Endodermal cell (in vitro differentiated cells): ENCODE data around the gene ENG. TPM values are rescaled to one million over a fixed set of nuclear protein-coding genes. Genes with fewer than 3 reads are reported as not detected.
A peak's percentile ranks its signal among the peaks of the same experiment; 100 is the strongest.

Experiments
- DNase-seq: peaks from one replicate; pipeline ENCODE4 v3.0.0-alpha.2; 2017
- H3K27ac ChIP-seq: 2 replicates; pipeline ENCODE4 v1.5.1; 2013; ENCODE audit warnings: mild to moderate bottlenecking, low read depth, low read length, moderate library complexity
- H3K27me3 ChIP-seq: 2 replicates; pipeline ENCODE4 v1.6.1; 2013; ENCODE audit warnings: mild to moderate bottlenecking, low read length, moderate library complexity; ENCODE audit not compliant: insufficient read depth, control insufficient read depth, poor library complexity, severe bottlenecking
- H3K36me3 ChIP-seq: 2 replicates; pipeline ENCODE4 v1.7.0; 2013; ENCODE audit warnings: mild to moderate bottlenecking, low read length, moderate library complexity; ENCODE audit not compliant: control insufficient read depth, insufficient read depth
- H3K4me1 ChIP-seq: one replicate; pipeline ENCODE4 v1.7.0; 2013; ENCODE audit warnings: low read length; ENCODE audit not compliant: control insufficient read depth, insufficient read depth
- H3K4me3 ChIP-seq: 2 replicates; pipeline ENCODE4 v1.5.1; 2013; ENCODE audit warnings: mild to moderate bottlenecking, low read length, moderate library complexity
- H3K9ac ChIP-seq: 2 replicates; pipeline ENCODE4 v1.6.1; 2013; ENCODE audit warnings: mild to moderate bottlenecking, low read length, moderate library complexity; ENCODE audit not compliant: poor library complexity, severe bottlenecking; ENCODE audit errors: extremely low read depth
- H3K9me3 ChIP-seq: 2 replicates; pipeline ENCODE4 v1.6.1; 2013; ENCODE audit warnings: mild to moderate bottlenecking, low read length, moderate library complexity; ENCODE audit not compliant: control insufficient read depth
- H3K27ac Mint-ChIP-seq: 2 replicates; pipeline ENCODE4 v1.8.0; 2020; ENCODE audit warnings: mixed read lengths
- H3K27me3 Mint-ChIP-seq: 2 replicates; pipeline ENCODE4 v1.8.0; 2021; ENCODE audit warnings: mild to moderate bottlenecking, mixed read lengths; ENCODE audit not compliant: insufficient read depth
- H3K36me3 Mint-ChIP-seq: 2 replicates; pipeline ENCODE4 v1.8.0; 2020; ENCODE audit warnings: low read depth, mixed read lengths
- H3K4me1 Mint-ChIP-seq: 2 replicates; pipeline ENCODE4 v1.8.0; 2020; ENCODE audit warnings: mixed read lengths
- H3K4me3 Mint-ChIP-seq: 2 replicates; pipeline ENCODE4 v1.8.0; 2020; ENCODE audit warnings: mild to moderate bottlenecking, moderate library complexity, mixed read lengths
- H3K9me3 Mint-ChIP-seq: 2 replicates; pipeline ENCODE4 v1.8.0; 2020; ENCODE audit warnings: mild to moderate bottlenecking, mixed read lengths
- CTCF ChIP-seq: fragments of 200-600 bp; sonication (generic); conservative IDR thresholded peaks from 2 replicates; pipeline ENCODE4 v1.5.0; 2021; ENCODE audit warnings: antibody characterized with exemption, mild to moderate bottlenecking
- WGBS, 2 experiments: methylation state at CpG; one replicate each; pipeline versions ENCODE4 v1.1.5 to v1.1.7; 2013; ENCODE audit warnings: missing lambda C conversion rate in 2 of 2, mixed read lengths in 1 of 2; ENCODE audit not compliant: insufficient coverage in 1 of 2, insufficient read length in 1 of 2; 5-methylcytosine and 5-hydroxymethylcytosine counted together
- total RNA-seq, 2 donors: library from RNA; stranded (reverse); fragmentation: NEBNext Ultra II Directional in 1 of 2; extraction: Animal tissue kit (Norgen Biotek cat#: 25700) in 1 of 2; gene quantifications; 2 replicates in 1 of 2; 3 replicates in 1 of 2; pipeline ENCODE4 v1.2.1, GENCODE V29; 2021

ENG gene
- total RNA-seq, 2 donors from 2014 or later = 2.2 to 2.4 TPM

GRCh38 chr9:127777368-127777980 is 77.0 kb downstream of the ENG start:
- H3K36me3 Mint-ChIP-seq = no peaks in the 10 kb centered on the region
- TF ChIP-seq CTCF = no peak
- H3K4me1 Mint-ChIP-seq = no peaks in the 10 kb centered on the region
- H3K9me3 ChIP-seq = no peaks in the 10 kb centered on the region
- H3K4me1 ChIP-seq = no peaks in the 10 kb centered on the region
- WGBS, 2 experiments = 89 to 93% methylated on average over 9 to 17 of the region's 18 CpGs
- no peak overlapping the region for H3K4me3 Mint-ChIP-seq
- DNase-seq = no peak
- no peak overlapping the region for H3K27ac Mint-ChIP-seq
- H3K9ac ChIP-seq = no peak overlapping the region
- no peaks in the 10 kb centered on the region for H3K9me3 Mint-ChIP-seq
- no peaks in the 10 kb centered on the region for H3K27me3 ChIP-seq
- no peak overlapping the region for H3K4me3 ChIP-seq
- H3K27ac ChIP-seq = no peak overlapping the region
- H3K36me3 ChIP-seq = no peaks in the 10 kb centered on the region
- peaks cover 1% of the 10 kb centered on the region for H3K27me3 Mint-ChIP-seq

GRCh38 chr9:127776924-127777289 is 77.6 kb downstream of the ENG start:
- Histone ChIP-seq H3K36me3 (no peaks in the 10 kb centered on the region), H3K4me3 (no peak overlapping the region), H3K27me3 (no peaks in the 10 kb centered on the region), H3K9me3 (no peaks in the 10 kb centered on the region), H3K27ac (no peak overlapping the region), H3K9ac (no peak overlapping the region), H3K4me1 (no peaks in the 10 kb centered on the region)
- Mint-ChIP-seq H3K9me3 (no peaks in the 10 kb centered on the region), H3K27me3 (peaks cover 1% of the 10 kb centered on the region), H3K4me1 (no peaks in the 10 kb centered on the region), H3K27ac (no peak overlapping the region), H3K36me3 (no peaks in the 10 kb centered on the region), H3K4me3 (no peak overlapping the region)
- 87 to 90% methylated on average over 4 to 5 of the region's 5 CpGs for WGBS, 2 experiments
- no peak for TF ChIP-seq CTCF
- DNase-seq = no peak

- H3K9me3 ChIP-seq = no peaks in the 10 kb centered on the region
- H3K27ac ChIP-seq = no peak overlapping the region
- 67 to 87% methylated on average over 10 to 15 of the region's 15 CpGs for WGBS, 2 experiments
- no peak overlapping the region for H3K9ac ChIP-seq
- no peak overlapping the region for H3K4me3 ChIP-seq
- Mint-ChIP-seq H3K4me3 (no peak overlapping the region), H3K9me3 (no peaks in the 10 kb centered on the region), H3K27ac (no peak overlapping the region), H3K36me3 (no peaks in the 10 kb centered on the region), H3K27me3 (peaks cover 1% of the 10 kb centered on the region), H3K4me1 (no peaks in the 10 kb centered on the region)
- DNase-seq = peak; percentile 78
- H3K36me3 ChIP-seq = no peaks in the 10 kb centered on the region
- no peaks in the 10 kb centered on the region for H3K27me3 ChIP-seq
- TF ChIP-seq CTCF = no peak
- H3K4me1 ChIP-seq = no peaks in the 10 kb centered on the region
Measured at GRCh38 chr9:127776195-127776923, 78.1 kb downstream of the ENG start.
